Gastroesophageal sphincter (tissue), 3 donors: ENCODE results near the gene SRI.

Experiments
- EP300 ChIP-seq: sonication (generic); formaldehyde crosslinking; IDR thresholded peaks from one replicate; pipeline ENCODE4 v1.6.1; 2017; ENCODE audit warnings: antibody characterized with exemption, mild to moderate bottlenecking
- POLR2A ChIP-seq, 2 donors: fragments of 450-650 bp; IDR thresholded peaks; one replicate each; pipeline ENCODE4 v1.6.1; 2017; ENCODE audit warnings: antibody characterized with exemption in 2 of 2, mild to moderate bottlenecking in 2 of 2, moderate library complexity in 1 of 2
- POLR2AphosphoS5 ChIP-seq: sonication (generic); formaldehyde crosslinking; IDR thresholded peaks from one replicate; pipeline ENCODE4 v1.6.1; 2017; ENCODE audit warnings: antibody characterized with exemption
- TF ChIP-seq, protein P1 (sequence below), 4 experiments: fragments of 200-600 bp in 2 of 4; fragments of 450-650 bp in 2 of 4; sonication (generic) in 1 of 4; IDR thresholded peaks; one replicate each; pipeline ENCODE4 v1.5.1; 2017 to 2019; ENCODE audit warnings: antibody characterized with exemption in 4 of 4, mild to moderate bottlenecking in 2 of 4, moderate library complexity in 2 of 4

DNA sequence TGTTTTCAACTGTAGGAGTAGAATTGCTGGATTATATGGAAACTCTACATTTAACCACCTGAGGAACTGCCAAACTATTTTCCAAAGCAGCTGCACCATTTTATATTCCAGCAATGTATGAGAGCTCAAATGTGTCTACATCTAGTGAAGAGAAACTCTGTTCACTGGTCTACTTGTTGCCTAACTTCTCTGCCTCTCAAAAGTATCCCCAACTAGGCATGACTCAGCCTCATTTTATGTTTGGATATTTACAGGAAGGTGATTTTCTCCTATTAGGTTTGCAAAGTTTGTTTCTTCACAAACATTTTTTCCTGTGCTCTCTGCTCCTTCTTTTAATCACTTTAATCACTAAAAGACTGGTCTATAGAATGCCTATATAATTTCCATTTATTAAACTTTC, 37.1 kb upstream of the SRI start:
- TF ChIP-seq POLR2A (IDR thresholded peaks at IDR 0.05) (no peak), POLR2AphosphoS5 (no peak), EP300 (no peak)
- TF ChIP-seq, protein P1, sequence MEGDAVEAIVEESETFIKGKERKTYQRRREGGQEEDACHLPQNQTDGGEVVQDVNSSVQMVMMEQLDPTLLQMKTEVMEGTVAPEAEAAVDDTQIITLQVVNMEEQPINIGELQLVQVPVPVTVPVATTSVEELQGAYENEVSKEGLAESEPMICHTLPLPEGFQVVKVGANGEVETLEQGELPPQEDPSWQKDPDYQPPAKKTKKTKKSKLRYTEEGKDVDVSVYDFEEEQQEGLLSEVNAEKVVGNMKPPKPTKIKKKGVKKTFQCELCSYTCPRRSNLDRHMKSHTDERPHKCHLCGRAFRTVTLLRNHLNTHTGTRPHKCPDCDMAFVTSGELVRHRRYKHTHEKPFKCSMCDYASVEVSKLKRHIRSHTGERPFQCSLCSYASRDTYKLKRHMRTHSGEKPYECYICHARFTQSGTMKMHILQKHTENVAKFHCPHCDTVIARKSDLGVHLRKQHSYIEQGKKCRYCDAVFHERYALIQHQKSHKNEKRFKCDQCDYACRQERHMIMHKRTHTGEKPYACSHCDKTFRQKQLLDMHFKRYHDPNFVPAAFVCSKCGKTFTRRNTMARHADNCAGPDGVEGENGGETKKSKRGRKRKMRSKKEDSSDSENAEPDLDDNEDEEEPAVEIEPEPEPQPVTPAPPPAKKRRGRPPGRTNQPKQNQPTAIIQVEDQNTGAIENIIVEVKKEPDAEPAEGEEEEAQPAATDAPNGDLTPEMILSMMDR (IDR thresholded peaks at IDR 0.05) = no peak
